ENCODE results near the gene PTCD3.

The PTCD3 gene

DNA sequence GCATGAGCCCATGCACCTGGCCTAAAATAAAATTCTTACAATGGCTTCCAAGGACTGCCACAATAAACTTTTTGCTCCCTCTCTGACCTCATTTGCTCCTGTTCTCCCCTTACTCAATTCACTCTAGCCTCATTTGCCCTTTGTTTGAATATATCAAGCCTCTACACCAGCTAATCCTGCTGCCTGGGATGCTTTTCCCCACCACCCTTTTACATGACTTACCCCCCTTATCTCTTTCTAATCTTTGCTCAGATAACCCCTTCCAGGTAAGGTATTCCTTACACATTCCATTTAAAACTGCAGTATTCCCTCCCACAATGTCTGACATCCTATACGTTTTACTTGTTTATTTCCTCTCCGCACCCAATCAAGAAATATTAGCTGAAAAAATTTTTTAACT lies 66.6 kb downstream of the PTCD3 start:
- CTCF ChIA-PET = interaction anchor here (0.9 kb wide), 1 partner anchor 9 kb away, joined by 3 read pairs; no protein-coding TSS in a partner anchor
- no peak for TF ChIP-seq CTCF (IDR thresholded peaks at IDR 0.05; ENCODE audit: control extremely low read depth, extremely low read depth, low read depth, missing control alignments)

GRCh38 chr2:86174445-86174844 lies 68.4 kb downstream of the PTCD3 start:
- ChIA-PET CTCF (no interaction called here), POLR2A (no interaction called here)
- DNase-seq (ENCODE audit: extremely low spot score) = no peak
- TF ChIP-seq CTCF (IDR thresholded peaks at IDR 0.05; ENCODE audit: control extremely low read depth, extremely low read depth, low read depth, missing control alignments) = no peak

More for the DNA sequence above, 66.6 kb downstream of the PTCD3 start:
- POLR2A ChIA-PET = no interaction called here
- no peak for DNase-seq (ENCODE audit: extremely low spot score)

- POLR2A ChIA-PET = interaction anchor here (0.6 kb wide), 1 partner anchor 47 kb away, joined by 6 read pairs; no protein-coding TSS in a partner anchor
- CTCF ChIA-PET = interaction anchor here (1.1 to 1.8 kb wide), 3 partner anchors 10 to 26 kb away, joined by 4 to 5 read pairs (median 5); partner anchors contain the start of gene IMMT
- DNase-seq (ENCODE audit: extremely low spot score) = no peak
- no peak for TF ChIP-seq CTCF (IDR thresholded peaks at IDR 0.05; ENCODE audit: control extremely low read depth, extremely low read depth, low read depth, missing control alignments)
Observed at GRCh38 chr2:86175828-86176227, 69.8 kb downstream of the PTCD3 start.

DNA sequence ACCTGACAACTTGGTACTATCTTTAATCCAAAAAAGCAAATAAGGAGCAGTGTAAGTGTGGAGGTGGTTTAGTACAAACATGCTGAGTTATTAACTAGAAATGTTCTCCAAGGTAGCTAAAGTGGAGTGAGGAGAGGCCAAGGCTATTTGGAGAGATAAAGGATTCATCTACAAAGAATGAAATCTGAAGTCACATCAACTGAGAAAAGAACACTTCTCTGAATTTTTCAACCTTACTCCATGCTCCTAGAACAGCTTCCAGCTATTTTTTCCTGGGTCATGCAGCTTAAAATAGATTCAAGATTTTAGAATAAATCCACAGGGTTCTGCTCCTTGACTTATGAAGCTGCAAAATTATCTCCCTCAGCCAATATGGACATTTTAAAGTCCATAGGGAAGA lies 70.6 kb downstream of the PTCD3 start:
- CTCF ChIA-PET = interaction anchor here (0.8 to 1.8 kb wide), 4 partner anchors 9 to 26 kb away, joined by 3 to 5 read pairs (median 4); partner anchors contain the start of gene IMMT
- no peak for TF ChIP-seq CTCF (IDR thresholded peaks at IDR 0.05; ENCODE audit: control extremely low read depth, extremely low read depth, low read depth, missing control alignments)
- no peak for DNase-seq (ENCODE audit: extremely low spot score)
- POLR2A ChIA-PET = no interaction called here

GRCh38 chr2:86185517-86186212 lies 79.6 kb downstream of the PTCD3 start:
- DNase-seq (ENCODE audit: extremely low spot score) = no peak
- ChIA-PET CTCF (interaction anchor here (0.9 to 2.6 kb wide), 7 partner anchors 9 to 183 kb away, joined by 3 to 6 read pairs (median 4); partner anchors contain the start of gene IMMT), POLR2A (no interaction called here)
- no peak for TF ChIP-seq CTCF (IDR thresholded peaks at IDR 0.05; ENCODE audit: control extremely low read depth, extremely low read depth, low read depth, missing control alignments)

DNA sequence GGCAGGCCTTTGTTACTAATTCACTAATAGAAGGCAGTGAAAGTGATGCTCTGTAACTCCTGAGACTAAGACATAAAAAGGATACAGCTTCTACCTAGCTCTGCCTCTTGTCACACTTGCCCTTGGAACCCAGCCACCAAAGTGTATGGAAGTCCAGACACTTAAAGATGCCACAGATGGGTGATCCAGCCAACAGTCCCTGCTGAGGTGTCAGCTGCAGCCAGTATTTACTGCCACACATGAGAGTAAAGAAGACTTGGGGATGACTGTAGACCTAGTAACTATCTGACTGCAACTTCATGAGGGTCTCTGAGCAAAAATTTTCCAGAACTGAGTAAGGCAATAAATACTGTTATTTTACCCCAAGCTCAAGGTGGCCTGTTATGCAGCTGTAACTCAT lies 80.4 kb downstream of the PTCD3 start:
- ChIA-PET POLR2A (no interaction called here), CTCF (interaction anchor here (1.3 to 2.6 kb wide), 4 partner anchors 16 to 35 kb away, joined by 3 to 7 read pairs (median 6); no protein-coding TSS in a partner anchor)
- DNase-seq (ENCODE audit: extremely low spot score) = no peak
- no peak for TF ChIP-seq CTCF (IDR thresholded peaks at IDR 0.05; ENCODE audit: control extremely low read depth, extremely low read depth, low read depth, missing control alignments)

Data from GM10248 (cell line).